HEK293T (cell line): ENCODE results near the gene F2R.

Experiments
- BHLHE40 ChIP-seq: fragments of 450-650 bp; IDR thresholded peaks from 2 replicates; pipeline ENCODE4 v1.6.1; 2016; ENCODE audit warnings: mild to moderate bottlenecking, moderate library complexity, borderline replicate concordance
- FOXA1 ChIP-seq: fragments of 450-650 bp; IDR thresholded peaks from 2 replicates; pipeline ENCODE4 v1.6.1; 2016; ENCODE audit warnings: mild to moderate bottlenecking
- SP1 ChIP-seq: fragments of 450-650 bp; IDR thresholded peaks from 2 replicates; pipeline ENCODE4 v1.6.1; 2017
- TARDBP ChIP-seq: fragments of 450-650 bp; IDR thresholded peaks from 2 replicates; pipeline ENCODE4 v1.6.1; 2016

DNA sequence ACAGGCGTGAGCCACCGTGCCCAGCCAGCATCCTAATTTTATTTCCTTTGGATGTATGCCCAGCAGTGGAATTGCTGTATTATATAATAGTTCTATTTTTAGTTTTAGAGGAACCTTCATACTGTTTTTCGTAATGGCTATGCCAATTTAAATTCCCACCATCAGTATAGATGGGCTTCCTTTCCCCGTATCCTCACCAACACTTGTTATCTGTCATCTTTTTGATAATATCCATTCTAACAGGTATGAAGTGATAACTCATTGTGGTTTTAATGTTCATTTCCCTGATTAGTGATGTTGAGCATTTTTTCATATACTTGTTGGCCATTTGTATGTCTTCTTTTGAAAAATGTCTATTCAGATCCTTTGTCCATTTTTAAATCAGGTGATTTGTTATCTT, 13.0 kb downstream of the F2R start:
- TF ChIP-seq SP1 (no peak), TARDBP (no peak), BHLHE40 (no peak), FOXA1 (no peak)
